ENCODE results near the gene RRP8. TPM values are rescaled to one million over a fixed set of nuclear protein-coding genes. Genes with fewer than 3 reads are reported as not detected.

The RRP8 gene
- total RNA-seq, 1 experiment from 2014 or later: 16.0 TPM

DNA sequence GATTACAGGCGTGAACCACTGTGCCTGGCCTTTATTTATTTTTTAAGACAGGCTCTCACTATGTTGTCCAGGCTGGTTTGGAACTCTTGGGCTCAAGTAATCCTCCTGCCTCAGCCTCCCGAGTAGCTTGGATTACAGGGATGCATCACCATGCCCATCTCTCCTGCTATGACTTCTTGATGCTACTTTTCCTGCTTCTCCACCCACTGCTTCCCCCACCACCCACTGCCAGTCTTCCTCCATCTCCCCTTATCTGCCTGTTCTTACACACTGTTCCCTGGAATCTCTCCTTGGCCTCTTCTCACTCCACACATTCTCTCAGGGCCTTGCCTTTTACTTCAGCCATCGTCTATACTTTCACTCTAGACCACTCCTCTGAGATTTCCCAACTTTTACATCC, 33.1 kb upstream of the RRP8 start:
- H3K4me1 Mint-ChIP-seq: no peaks in the 10 kb centered on the region

More for the DNA sequence above, 33.1 kb upstream of the RRP8 start:
- Histone ChIP-seq H2BK5ac (ENCODE audit: insufficient read length, low read length) (no peak overlapping the region), H2BK20ac (ENCODE audit: low read depth, low read length, poor library complexity, severe bottlenecking) (no peak overlapping the region), H3K56ac (ENCODE audit: insufficient read length, low read depth, low read length) (no peak overlapping the region), H3K4ac (ENCODE audit: low read depth, low read length) (no peak overlapping the region), H3K4me2 (ENCODE audit: insufficient read depth, insufficient read length, low read length) (no peak overlapping the region), H3K23me2 (ENCODE audit: insufficient read length, low read depth, low read length, poor library complexity, severe bottlenecking) (no peaks in the 10 kb centered on the region), H3T11ph (ENCODE audit: low read length) (no peak overlapping the region), H3K79me2 (ENCODE audit: insufficient read depth, low read length) (no peaks in the 10 kb centered on the region), H4K5ac (ENCODE audit: insufficient read length, low read depth, low read length) (no peak overlapping the region), H3K27me3 (ENCODE audit: insufficient read depth, low read length) (no peaks in the 10 kb centered on the region; the same call in 1 of the 2 replicates), H3K27ac (ENCODE audit: insufficient read length, low read depth, low read length) (no peak overlapping the region), H3K14ac (ENCODE audit: insufficient read depth, low read length) (no peak overlapping the region), H2AK5ac (ENCODE audit: insufficient read length, low read length) (no peak overlapping the region), H3K4me1 (ENCODE audit: insufficient read depth, low read length) (no peaks in the 10 kb centered on the region), H4K8ac (replicated peaks; ENCODE audit: insufficient read length, low read depth, low read length) (no peak overlapping the region), H3K23ac (ENCODE audit: insufficient read length, low read depth, low read length) (no peak overlapping the region), H3K9me3 (ENCODE audit: control insufficient read depth, low read depth, low read length) (no peaks in the 10 kb centered on the region), H4K20me1 (ENCODE audit: control insufficient read depth, insufficient read depth, insufficient read length) (no peaks in the 10 kb centered on the region), H2BK120ac (ENCODE audit: low read depth, low read length, poor library complexity, severe bottlenecking) (no peak overlapping the region), H3K9ac (ENCODE audit: extremely low read depth, insufficient read length, low read length) (no peak overlapping the region), H2BK12ac (ENCODE audit: insufficient read length, low read depth, low read length) (no peak overlapping the region), H4K91ac (ENCODE audit: insufficient read length, low read depth, low read length) (no peak overlapping the region), H3K79me1 (ENCODE audit: insufficient read depth, low read depth, low read length, poor library complexity, severe bottlenecking) (no peaks in the 10 kb centered on the region), H3K18ac (ENCODE audit: insufficient read length, low read depth, low read length) (no peak overlapping the region), H2AFZ (ENCODE audit: low read length) (no peak overlapping the region), H2BK15ac (ENCODE audit: low read depth, low read length) (no peak overlapping the region)
- DNase-seq: no peak
- Mint-ChIP-seq H3K36me3 (ENCODE audit: insufficient read depth in 1 of 3, low read depth in 3 of 3) (peaks cover 0 to 5% (median 4%) of the 10 kb centered on the region in 3 experiments; a peak in 5 of 7 replicates), H3K27me3 (ENCODE audit: low read depth) (peaks cover 16% of the 10 kb centered on the region), H3K4me3 (no peak overlapping the region), H3K9me3 (no peaks in the 10 kb centered on the region), H3K27ac (no peak overlapping the region)
- no CpG with 5 or more reads among the region's 3 CpGs for WGBS (ENCODE audit: extremely low coverage, insufficient read length, low lambda C conversion rate)
- TF ChIP-seq, protein P1, sequence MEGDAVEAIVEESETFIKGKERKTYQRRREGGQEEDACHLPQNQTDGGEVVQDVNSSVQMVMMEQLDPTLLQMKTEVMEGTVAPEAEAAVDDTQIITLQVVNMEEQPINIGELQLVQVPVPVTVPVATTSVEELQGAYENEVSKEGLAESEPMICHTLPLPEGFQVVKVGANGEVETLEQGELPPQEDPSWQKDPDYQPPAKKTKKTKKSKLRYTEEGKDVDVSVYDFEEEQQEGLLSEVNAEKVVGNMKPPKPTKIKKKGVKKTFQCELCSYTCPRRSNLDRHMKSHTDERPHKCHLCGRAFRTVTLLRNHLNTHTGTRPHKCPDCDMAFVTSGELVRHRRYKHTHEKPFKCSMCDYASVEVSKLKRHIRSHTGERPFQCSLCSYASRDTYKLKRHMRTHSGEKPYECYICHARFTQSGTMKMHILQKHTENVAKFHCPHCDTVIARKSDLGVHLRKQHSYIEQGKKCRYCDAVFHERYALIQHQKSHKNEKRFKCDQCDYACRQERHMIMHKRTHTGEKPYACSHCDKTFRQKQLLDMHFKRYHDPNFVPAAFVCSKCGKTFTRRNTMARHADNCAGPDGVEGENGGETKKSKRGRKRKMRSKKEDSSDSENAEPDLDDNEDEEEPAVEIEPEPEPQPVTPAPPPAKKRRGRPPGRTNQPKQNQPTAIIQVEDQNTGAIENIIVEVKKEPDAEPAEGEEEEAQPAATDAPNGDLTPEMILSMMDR (conservative IDR thresholded peaks at IDR 0.05): no peak
